Ascending aorta (tissue), 2 donors: Measurements from ENCODE around the gene MED27. TPM values are rescaled to one million over a fixed set of nuclear protein-coding genes. Genes with fewer than 3 reads are reported as not detected.

ENCODE experiments used
- DNase-seq, 2 donors: peaks; one replicate each; pipeline ENCODE4 v3.0.0-alpha.2; 2019; ENCODE audit warnings: low spot score in 2 of 2
- H3K27ac ChIP-seq, 2 donors: fragments of 200-600 bp; sonication (generic); one replicate each; pipeline ENCODE4 v1.5.1; 2016 to 2017; ENCODE audit warnings: mild to moderate bottlenecking in 1 of 2
- H3K27me3 ChIP-seq: fragments of 200-600 bp; sonication (generic); one replicate; pipeline ENCODE4 v1.5.1; 2017
- H3K36me3 ChIP-seq, 2 donors: fragments of 200-600 bp; sonication (generic); one replicate each; pipeline ENCODE4 v1.5.1; 2016
- H3K4me1 ChIP-seq, 2 donors: fragments of 200-600 bp; sonication (generic); one replicate each; pipeline ENCODE4 v1.5.1; 2016 to 2017; ENCODE audit warnings: mild to moderate bottlenecking in 1 of 2
- H3K4me3 ChIP-seq, 2 donors: fragments of 200-600 bp; sonication (generic); one replicate each; pipeline ENCODE4 v1.5.1; 2016 to 2017; ENCODE audit warnings: mild to moderate bottlenecking in 1 of 2
- H3K9me3 ChIP-seq, 2 donors: fragments of 200-600 bp; sonication (generic); one replicate each; pipeline ENCODE4 v1.5.1; 2016
- CTCF ChIP-seq, 3 experiments: fragments of 200-600 bp in 2 of 3; fragments of 450-650 bp in 1 of 3; sonication (generic) in 2 of 3; IDR thresholded peaks; one replicate each; pipeline ENCODE4 v1.5.1; 2016 to 2019; ENCODE audit warnings: antibody characterized with exemption in 3 of 3, mild to moderate bottlenecking in 1 of 3, moderate library complexity in 1 of 3
- intact Hi-C: fragments of 100-400 bp; cut with DNase I; formaldehyde crosslinking; loops from one replicate; pipeline ENCODE4 v1.15.1; 2023
- total RNA-seq: library from RNA; depleted of rRNA; stranded (reverse); fragments of >200 nt; gene quantifications from one replicate; pipeline ENCODE4 v1.1.0, GENCODE V29; 2016

The MED27 gene
- total RNA-seq, 1 donor from 2014 or later: 19.4 TPM

- Histone ChIP-seq H3K27ac (no peak overlapping the region), H3K27me3 (no peaks in the 10 kb centered on the region), H3K4me3 (no peak overlapping the region), H3K4me1 (peaks cover 0 to 6% of the 10 kb centered on the region in 2 donors), H3K9me3 (no peaks in the 10 kb centered on the region), H3K36me3 (no peaks in the 10 kb centered on the region)
- no peak for TF ChIP-seq CTCF (IDR thresholded peaks at IDR 0.05)
- no peak for DNase-seq
- intact Hi-C loops: no loop called here
These were observed 31.5 kb downstream of the MED27 start for GRCh38 chr9:132048201-132048600.

DNA sequence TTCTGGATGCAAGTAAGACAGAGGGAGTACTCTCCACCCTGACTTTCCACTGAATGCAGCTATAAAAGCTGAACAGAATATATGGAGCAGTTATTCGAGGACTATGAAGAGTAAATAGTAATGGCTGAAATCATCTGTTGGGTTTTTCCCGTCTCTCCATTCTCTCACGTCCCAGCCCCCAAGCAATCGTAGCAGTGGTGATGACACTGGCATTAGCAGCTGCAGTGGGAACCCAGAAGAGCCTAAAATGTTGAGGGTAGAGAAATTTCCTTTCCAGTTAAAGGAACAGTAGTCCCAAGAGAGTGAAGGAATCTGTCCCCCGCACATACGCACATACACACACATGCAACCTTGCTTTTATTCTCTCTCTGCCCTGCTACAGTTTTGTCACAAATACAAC lies 33.2 kb downstream of the MED27 start:
- intact Hi-C loops: no loop called here
- no peak for DNase-seq
- no peak for TF ChIP-seq CTCF (IDR thresholded peaks at IDR 0.05)
- H3K36me3 ChIP-seq: no peaks in the 10 kb centered on the region
- H3K4me3 ChIP-seq: no peak overlapping the region
- H3K27me3 ChIP-seq: no peaks in the 10 kb centered on the region
- H3K9me3 ChIP-seq: no peaks in the 10 kb centered on the region
- no peak overlapping the region for H3K27ac ChIP-seq
- H3K4me1 ChIP-seq: peaks cover 0 to 9% of the 10 kb centered on the region in 2 donors

DNA sequence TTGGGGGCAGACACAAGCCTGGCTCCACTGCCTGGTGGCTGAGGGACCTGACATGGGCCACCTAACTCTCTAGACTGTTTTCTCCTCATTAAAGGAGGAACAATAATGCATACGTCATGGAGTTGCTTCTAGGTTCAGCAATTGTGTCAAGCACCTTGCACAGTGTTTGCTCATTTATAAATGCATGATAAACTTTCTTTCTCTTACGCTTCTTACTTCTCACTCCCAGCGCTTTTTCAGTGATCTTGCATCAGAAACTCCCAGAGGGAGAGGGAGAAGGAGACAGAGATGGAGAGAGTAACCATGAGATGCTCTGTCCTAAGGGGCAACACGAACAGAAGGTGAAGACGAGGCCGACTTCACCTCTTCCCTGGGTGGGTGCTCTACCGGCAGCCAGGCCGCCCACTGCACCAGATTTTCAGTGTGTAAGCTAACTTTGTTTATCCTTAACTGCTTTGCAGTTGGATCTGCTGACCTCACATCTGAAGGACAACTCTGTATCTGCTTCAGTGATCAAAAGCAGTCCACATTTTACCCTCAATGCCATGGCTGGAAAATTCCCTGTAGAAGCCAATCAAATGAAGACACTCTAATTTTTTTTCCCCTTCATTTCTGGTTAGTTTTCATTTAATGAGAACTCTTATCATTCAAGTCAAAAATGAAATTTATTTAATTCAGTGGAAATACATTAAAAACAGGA lies 35.3 kb downstream of the MED27 start:
- Histone ChIP-seq H3K9me3 (no peaks in the 10 kb centered on the region), H3K36me3 (no peaks in the 10 kb centered on the region), H3K27ac (no peak overlapping the region), H3K4me3 (no peak overlapping the region), H3K27me3 (no peaks in the 10 kb centered on the region), H3K4me1 (peaks cover 0 to 3% of the 10 kb centered on the region in 2 donors)
- no peak for TF ChIP-seq CTCF (IDR thresholded peaks at IDR 0.05)
- intact Hi-C loops: no loop called here
- DNase-seq: no peak

DNA sequence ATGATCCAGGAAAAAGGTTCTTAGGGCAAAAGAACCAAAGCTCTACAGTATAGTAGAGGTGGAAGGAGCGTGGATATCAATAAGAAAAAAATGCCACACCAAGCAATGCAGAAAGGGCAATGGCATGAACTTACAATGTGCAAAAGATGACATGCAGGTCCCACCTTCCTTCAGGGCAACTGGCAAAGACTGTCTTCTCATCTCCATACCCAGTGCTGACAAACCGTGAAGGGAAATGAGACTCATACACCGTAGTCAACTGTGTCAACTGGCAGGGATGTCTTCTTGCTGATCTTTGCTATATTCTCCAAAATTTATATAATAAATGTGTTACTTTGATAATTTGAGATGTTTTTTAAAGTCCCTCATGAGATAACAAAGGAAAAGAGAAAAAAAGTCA lies 36.0 kb downstream of the MED27 start:
- intact Hi-C loops: no loop called here
- peaks cover 0 to 3% of the 10 kb centered on the region in 2 donors for H3K4me1 ChIP-seq
- H3K36me3 ChIP-seq: no peaks in the 10 kb centered on the region
- no peaks in the 10 kb centered on the region for H3K9me3 ChIP-seq
- H3K27ac ChIP-seq: no peak overlapping the region
- no peak for TF ChIP-seq CTCF (IDR thresholded peaks at IDR 0.05)
- DNase-seq: no peak
- no peaks in the 10 kb centered on the region for H3K27me3 ChIP-seq
- H3K4me3 ChIP-seq: no peak overlapping the region

DNA sequence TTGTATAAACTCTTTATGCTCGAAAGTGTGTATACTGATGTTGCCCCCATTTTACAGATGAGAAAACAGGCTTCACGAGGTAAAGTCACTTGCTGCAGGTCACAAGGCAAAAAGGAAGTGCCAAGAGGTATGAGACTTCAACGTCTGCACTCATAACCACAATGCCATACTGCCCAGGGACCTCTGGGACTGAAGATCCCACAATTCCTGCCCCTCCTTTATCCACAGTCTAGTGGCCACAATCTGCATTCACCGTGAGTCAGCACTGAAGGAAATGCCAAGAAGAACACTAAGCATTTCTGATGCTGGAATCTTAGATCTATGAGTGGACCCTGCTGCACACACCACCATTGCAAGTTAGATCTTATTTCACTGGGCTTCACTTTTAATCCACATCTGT lies 37.3 kb downstream of the MED27 start:
- intact Hi-C loops: no loop called here
- no peak for DNase-seq
- Histone ChIP-seq H3K4me1 (peaks cover 0 to 3% of the 10 kb centered on the region in 2 donors), H3K4me3 (no peak overlapping the region), H3K27ac (no peak overlapping the region), H3K9me3 (no peaks in the 10 kb centered on the region), H3K27me3 (no peaks in the 10 kb centered on the region), H3K36me3 (no peaks in the 10 kb centered on the region)
- TF ChIP-seq CTCF (IDR thresholded peaks at IDR 0.05): no peak

DNA sequence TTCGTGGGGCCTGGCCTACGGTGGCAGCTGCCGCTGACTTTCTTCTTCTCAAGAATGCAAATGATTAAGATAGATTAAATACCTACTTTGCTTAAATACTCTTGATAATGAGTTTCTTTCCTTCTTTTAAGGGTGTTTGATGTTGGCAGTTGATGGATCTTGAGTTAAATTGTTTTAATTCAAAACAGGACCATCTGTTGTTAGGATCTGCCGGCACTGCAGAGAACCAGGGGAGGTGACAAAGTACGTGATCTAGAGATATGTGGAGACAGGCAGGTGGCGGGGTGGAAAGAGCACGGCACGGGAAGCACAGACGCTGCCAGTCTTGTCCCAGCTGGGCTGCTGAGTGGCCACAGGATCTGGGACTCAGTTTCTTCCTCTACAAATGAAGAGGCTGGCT lies 37.9 kb downstream of the MED27 start:
- Histone ChIP-seq H3K27me3 (no peaks in the 10 kb centered on the region), H3K36me3 (no peaks in the 10 kb centered on the region), H3K27ac (no peak overlapping the region), H3K4me3 (no peak overlapping the region), H3K4me1 (peaks cover 0 to 3% of the 10 kb centered on the region in 2 donors), H3K9me3 (no peaks in the 10 kb centered on the region)
- intact Hi-C loops: no loop called here
- TF ChIP-seq CTCF (IDR thresholded peaks at IDR 0.05): no peak
- DNase-seq: no peak
